ENCODE measurements around the gene SCN2B. TPM values are rescaled to one million over a fixed set of nuclear protein-coding genes. Genes with fewer than 3 reads are reported as not detected.

Gene SCN2B
- total RNA-seq, 1 experiment from 2014 or later = 0.20 TPM

GRCh38 chr11:118153976-118154375, 22.5 kb downstream of the SCN2B start:
- Mint-ChIP-seq H3K4me3 (peak overlapping the region; percentile 77), H3K4me1 (peaks cover 63% of the 10 kb centered on the region), H3K36me3 (no peaks in the 10 kb centered on the region), H3K27me3 (ENCODE audit: low read depth) (peaks cover 92% of the 10 kb centered on the region), H3K9me3 (no peaks in the 10 kb centered on the region), H3K27ac (no peak overlapping the region)
- no peak for TF ChIP-seq ZNF416 (CRISPR knock-in tag; IDR thresholded peaks at IDR 0.05)
- TF ChIP-seq, protein P1, sequence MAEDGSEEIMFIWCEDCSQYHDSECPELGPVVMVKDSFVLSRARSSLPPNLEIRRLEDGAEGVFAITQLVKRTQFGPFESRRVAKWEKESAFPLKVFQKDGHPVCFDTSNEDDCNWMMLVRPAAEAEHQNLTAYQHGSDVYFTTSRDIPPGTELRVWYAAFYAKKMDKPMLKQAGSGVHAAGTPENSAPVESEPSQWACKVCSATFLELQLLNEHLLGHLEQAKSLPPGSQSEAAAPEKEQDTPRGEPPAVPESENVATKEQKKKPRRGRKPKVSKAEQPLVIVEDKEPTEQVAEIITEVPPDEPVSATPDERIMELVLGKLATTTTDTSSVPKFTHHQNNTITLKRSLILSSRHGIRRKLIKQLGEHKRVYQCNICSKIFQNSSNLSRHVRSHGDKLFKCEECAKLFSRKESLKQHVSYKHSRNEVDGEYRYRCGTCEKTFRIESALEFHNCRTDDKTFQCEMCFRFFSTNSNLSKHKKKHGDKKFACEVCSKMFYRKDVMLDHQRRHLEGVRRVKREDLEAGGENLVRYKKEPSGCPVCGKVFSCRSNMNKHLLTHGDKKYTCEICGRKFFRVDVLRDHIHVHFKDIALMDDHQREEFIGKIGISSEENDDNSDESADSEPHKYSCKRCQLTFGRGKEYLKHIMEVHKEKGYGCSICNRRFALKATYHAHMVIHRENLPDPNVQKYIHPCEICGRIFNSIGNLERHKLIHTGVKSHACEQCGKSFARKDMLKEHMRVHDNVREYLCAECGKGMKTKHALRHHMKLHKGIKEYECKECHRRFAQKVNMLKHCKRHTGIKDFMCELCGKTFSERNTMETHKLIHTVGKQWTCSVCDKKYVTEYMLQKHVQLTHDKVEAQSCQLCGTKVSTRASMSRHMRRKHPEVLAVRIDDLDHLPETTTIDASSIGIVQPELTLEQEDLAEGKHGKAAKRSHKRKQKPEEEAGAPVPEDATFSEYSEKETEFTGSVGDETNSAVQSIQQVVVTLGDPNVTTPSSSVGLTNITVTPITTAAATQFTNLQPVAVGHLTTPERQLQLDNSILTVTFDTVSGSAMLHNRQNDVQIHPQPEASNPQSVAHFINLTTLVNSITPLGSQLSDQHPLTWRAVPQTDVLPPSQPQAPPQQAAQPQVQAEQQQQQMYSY (CRISPR knock-in tag; IDR thresholded peaks at IDR 0.05) = no peak
- TF ChIP-seq NFYB (CRISPR knock-in tag; conservative IDR thresholded peaks at IDR 0.05; ENCODE audit: low read depth) = no peak
- no peak for TF ChIP-seq MYBL2 (CRISPR knock-in tag; IDR thresholded peaks at IDR 0.05)
- TF ChIP-seq JAZF1 (CRISPR knock-in tag; IDR thresholded peaks at IDR 0.05) = no peak
- no peak for TF ChIP-seq NR2C2 (CRISPR knock-in tag; IDR thresholded peaks at IDR 0.05)
- TF ChIP-seq, protein P2, sequence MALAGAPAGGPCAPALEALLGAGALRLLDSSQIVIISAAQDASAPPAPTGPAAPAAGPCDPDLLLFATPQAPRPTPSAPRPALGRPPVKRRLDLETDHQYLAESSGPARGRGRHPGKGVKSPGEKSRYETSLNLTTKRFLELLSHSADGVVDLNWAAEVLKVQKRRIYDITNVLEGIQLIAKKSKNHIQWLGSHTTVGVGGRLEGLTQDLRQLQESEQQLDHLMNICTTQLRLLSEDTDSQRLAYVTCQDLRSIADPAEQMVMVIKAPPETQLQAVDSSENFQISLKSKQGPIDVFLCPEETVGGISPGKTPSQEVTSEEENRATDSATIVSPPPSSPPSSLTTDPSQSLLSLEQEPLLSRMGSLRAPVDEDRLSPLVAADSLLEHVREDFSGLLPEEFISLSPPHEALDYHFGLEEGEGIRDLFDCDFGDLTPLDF (CRISPR knock-in tag; IDR thresholded peaks at IDR 0.05) = no peak
- TF ChIP-seq MAX (CRISPR knock-in tag; IDR thresholded peaks at IDR 0.05) = no peak
- TF ChIP-seq ATF3 (CRISPR knock-in tag; conservative IDR thresholded peaks at IDR 0.05) = no peak
- TF ChIP-seq AR (CRISPR knock-in tag; IDR thresholded peaks at IDR 0.05) = no peak
- TF ChIP-seq OVOL2 (CRISPR knock-in tag; IDR thresholded peaks at IDR 0.05; ENCODE audit: borderline replicate concordance) = no peak
- TF ChIP-seq ZNF423 (CRISPR knock-in tag; IDR thresholded peaks at IDR 0.05) = no peak
- no peak for TF ChIP-seq TCF7 (CRISPR knock-in tag; IDR thresholded peaks at IDR 0.05; ENCODE audit: low read depth)
- no peak for TF ChIP-seq GTF2I (CRISPR knock-in tag; conservative IDR thresholded peaks at IDR 0.05)
- TF ChIP-seq ELF4 (CRISPR knock-in tag; IDR thresholded peaks at IDR 0.05; ENCODE audit: low read depth) = no peak
- no peak for TF ChIP-seq ETV6 (CRISPR knock-in tag; IDR thresholded peaks at IDR 0.05)
- TF ChIP-seq ZNF671 (CRISPR knock-in tag; IDR thresholded peaks at IDR 0.05) = no peak
- no peak for TF ChIP-seq ZBTB43 (CRISPR knock-in tag; IDR thresholded peaks at IDR 0.05)
- no peak for TF ChIP-seq MXD4 (CRISPR knock-in tag; IDR thresholded peaks at IDR 0.05; ENCODE audit: borderline replicate concordance)
- TF ChIP-seq ATF1 (CRISPR knock-in tag; IDR thresholded peaks at IDR 0.05) = no peak
- ChIA-PET CTCF (interaction anchor here (1.7 to 4.0 kb wide), 3 partner anchors 17 to 21 kb away, joined by 7 to 101 read pairs (median 53); no protein-coding TSS in a partner anchor), POLR2A (no interaction called here)
- ATAC-seq (no peak), DNase-seq (ENCODE audit: low spot score) (no peak)

Measured in WTC11 (cell line).